Endothelial cell of umbilical vein (primary cell): ENCODE data around the gene KIAA0825. TPM values are rescaled to one million over a fixed set of nuclear protein-coding genes. Genes with fewer than 3 reads are reported as not detected.

Experiments used
- BruUV-seq: library from RNA; stranded (reverse); fragments of 400-500 nt; replicated peaks from 2 replicates; lab custom pipeline; 2021; lab: Mats Ljungman, UMichigan
- CTCF ChIA-PET: fragments of 300-600, 350-600 bp; sonication (Branson Sonifier 250); formaldehyde crosslinking; loops from one replicate; lab custom pipeline; 2021; ENCODE audit warnings: antibody characterized with exemption, inconsistent platforms; lab: Charles Lee
- POLR2A ChIA-PET: fragments of 300-600, 350-600 bp; sonication (Branson Sonifier 250); formaldehyde crosslinking; loops from one replicate; lab custom pipeline; 2021; ENCODE audit warnings: antibody characterized with exemption, inconsistent platforms; lab: Charles Lee
- DNase-seq: peaks from one replicate; pipeline ENCODE4 v3.0.0-alpha.2; 2011; ENCODE audit warnings: low read depth, low spot score
- FAIRE-seq: peaks from 2 replicates; lab custom pipeline; 2011; peaks lifted over from hg19 to GRCh38; lab: Jason Lieb, UNC
- H2AFZ ChIP-seq: 2 replicates; pipeline ENCODE4 v1.6.0; 2012; ENCODE audit warnings: low read depth, low read length, control low read depth, inconsistent platforms
- H3K27ac ChIP-seq: 2 replicates; pipeline ENCODE4 v1.5.1; 2011; ENCODE audit warnings: low read depth, mild to moderate bottlenecking, control low read depth, low read length, moderate library complexity; ENCODE audit not compliant: insufficient read depth
- H3K27me3 ChIP-seq, 2 experiments: 2 replicates each; pipeline versions ENCODE4 v1.6.0 to v1.6.1; 2011; ENCODE audit warnings: low read length in 2 of 2, mixed read lengths in 1 of 2; ENCODE audit not compliant: control insufficient read depth in 2 of 2, insufficient read depth in 2 of 2
- H3K36me3 ChIP-seq, 2 experiments: 2 replicates in 1 of 2; 3 replicates in 1 of 2; pipeline ENCODE4 v1.5.1; 2011; ENCODE audit warnings: low read length in 2 of 2, mild to moderate bottlenecking in 1 of 2, moderate library complexity in 1 of 2; ENCODE audit not compliant: control insufficient read depth in 2 of 2, insufficient read depth in 2 of 2; ENCODE audit errors: extremely low read depth in 1 of 2
- H3K4me1 ChIP-seq: 3 replicates; pipeline ENCODE4 v1.5.1; 2011; ENCODE audit warnings: mild to moderate bottlenecking, low read length; ENCODE audit not compliant: control insufficient read depth, insufficient read depth; ENCODE audit errors: extremely low read depth
- H3K4me2 ChIP-seq: 2 replicates; pipeline ENCODE4 v1.6.1; 2011; ENCODE audit warnings: low read length, control low read depth, mixed read lengths; ENCODE audit not compliant: insufficient read depth
- H3K4me3 ChIP-seq, 3 experiments: fragments of 200-600 bp in 1 of 3; sonication (generic), shearing (Covaris generic) in 1 of 3; replicated peaks in 1 of 3; 2 replicates each; pipeline ENCODE4 v1.5.1; 2011 to 2016; ENCODE audit warnings: control low read depth in 3 of 3, low read length in 3 of 3, mild to moderate bottlenecking in 2 of 3, inconsistent platforms in 1 of 3, low read depth in 1 of 3, moderate library complexity in 1 of 3; ENCODE audit not compliant: insufficient read depth in 1 of 3
- H3K79me2 ChIP-seq: 2 replicates; pipeline ENCODE4 v1.6.0; 2012; ENCODE audit warnings: low read length, inconsistent platforms; ENCODE audit not compliant: control insufficient read depth, insufficient read depth
- H3K9ac ChIP-seq: replicated peaks from 2 replicates; pipeline ENCODE3; 2011; ENCODE audit warnings: low read length, control low read depth; ENCODE audit not compliant: insufficient read depth; ENCODE audit errors: extremely low read depth
- H3K9me1 ChIP-seq: replicated peaks from 3 replicates; pipeline ENCODE4 v1.6.0; 2011; ENCODE audit warnings: mild to moderate bottlenecking, low read length; ENCODE audit not compliant: control insufficient read depth, insufficient read depth; ENCODE audit errors: extremely low read depth
- H3K9me3 ChIP-seq: replicated peaks from 2 replicates; pipeline ENCODE4 v1.5.1; 2012; ENCODE audit warnings: low read length, inconsistent platforms; ENCODE audit not compliant: control insufficient read depth, insufficient read depth
- H4K20me1 ChIP-seq: replicated peaks from 2 replicates; pipeline ENCODE3; 2011; ENCODE audit warnings: mild to moderate bottlenecking, low read length; ENCODE audit not compliant: control insufficient read depth, insufficient read depth; ENCODE audit errors: extremely low read depth
- CTCF ChIP-seq, 2 donors: IDR thresholded peaks; 1 replicate in 1 of 2; 2 replicates in 1 of 2; pipeline ENCODE4 v1.5.1; 2011; ENCODE audit warnings: low read length in 2 of 2, mild to moderate bottlenecking in 2 of 2, moderate library complexity in 2 of 2, control low read depth in 1 of 2, inconsistent platforms in 1 of 2, low read depth in 1 of 2; ENCODE audit not compliant: insufficient read depth in 1 of 2; ENCODE audit errors: extremely low read depth in 1 of 2
- EZH2 ChIP-seq: IDR thresholded peaks from 2 replicates; pipeline ENCODE4 v1.6.1; 2012; ENCODE audit warnings: borderline replicate concordance, low read depth, mild to moderate bottlenecking, moderate library complexity, low read length, inconsistent platforms; ENCODE audit not compliant: severe bottlenecking
- FOS ChIP-seq: IDR thresholded peaks from 2 replicates; pipeline ENCODE4 v1.6.1; 2011; ENCODE audit warnings: mild to moderate bottlenecking, low read length, moderate library complexity, borderline replicate concordance; ENCODE audit not compliant: insufficient read depth
- GATA2 ChIP-seq: IDR thresholded peaks from 2 replicates; pipeline ENCODE4 v1.7.0; 2011; ENCODE audit warnings: low read depth, mild to moderate bottlenecking, moderate library complexity, mixed read lengths, low read length; ENCODE audit not compliant: insufficient read length, insufficient read depth
- JUN ChIP-seq: IDR thresholded peaks from 2 replicates; pipeline ENCODE4 v1.6.1; 2011; ENCODE audit warnings: borderline replicate concordance, low read depth; ENCODE audit not compliant: insufficient read length, insufficient read depth
- MAX ChIP-seq: IDR thresholded peaks from 2 replicates; pipeline ENCODE4 v1.6.1; 2011; ENCODE audit not compliant: insufficient read depth, insufficient read length
- MYC ChIP-seq: IDR thresholded peaks from one replicate; pipeline ENCODE4 v1.6.1; 2011; ENCODE audit warnings: mild to moderate bottlenecking, low read depth, low read length
- POLR2A ChIP-seq: IDR thresholded peaks from 2 replicates; pipeline ENCODE4 v1.6.1; 2012; ENCODE audit warnings: low read depth, mild to moderate bottlenecking, control low read depth, low read length
- POLR2AphosphoS5 ChIP-seq: IDR thresholded peaks from 2 replicates; pipeline ENCODE4 v1.6.1; 2012; ENCODE audit warnings: low read depth, mild to moderate bottlenecking, control low read depth, low read length, moderate library complexity; ENCODE audit not compliant: insufficient read depth
- dilution Hi-C: fragments of 300-500 bp; cut with MboI; formaldehyde crosslinking; loops from one replicate; pipeline ENCODE4 v1.15.0; 2019; ENCODE audit warnings: low sequenced_read_pairs; ENCODE audit not compliant: extremely low pct_ligation_motif_present
- intact Hi-C: fragments of 100-400 bp; cut with micrococcal nuclease; formaldehyde crosslinking; loops from one replicate; pipeline ENCODE4 v1.10.0; 2022
- polyA plus RNA-seq, 4 experiments: library from polyadenylated mRNA; depleted of rRNA in 3 of 4; stranded (reverse) in 3 of 4; unstranded in 1 of 4; fragments of >200 nt; gene quantifications; 2 replicates each; pipeline versions ENCODE4 v1.2.1 to v1.2.3, GENCODE V29; 2011 to 2012; ENCODE audit warnings: missing spikeins in 1 of 4
- total RNA-seq: library from RNA; stranded (reverse); gene quantifications from 2 replicates; pipeline ENCODE4 v1.2.3, GENCODE V29; 2021

The KIAA0825 gene
- total and polyA plus RNA-seq, 2 donors (not counting 3 experiments of a cell fraction or from before 2014, with no cell fraction given) = 0.15 to 1.1 TPM

DNA sequence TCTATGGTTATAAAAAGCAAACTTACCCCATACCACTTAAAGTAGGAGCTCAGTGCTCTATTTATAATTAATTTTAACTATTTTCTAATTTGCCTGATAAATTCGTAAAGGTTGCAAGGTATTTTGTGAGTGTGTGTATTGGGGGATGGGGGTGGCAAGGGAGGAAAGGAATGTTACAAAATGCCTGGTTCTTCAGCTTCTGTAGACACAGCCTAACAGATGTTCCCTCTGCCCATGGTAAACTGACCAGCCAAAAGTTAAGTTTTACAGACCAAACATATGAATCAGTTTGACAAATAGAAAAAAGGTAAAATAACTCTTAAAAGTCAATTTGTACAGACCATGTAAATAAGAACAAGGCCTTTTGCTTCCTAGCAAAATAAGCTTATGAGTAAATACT is 232.6 kb downstream of the KIAA0825 start:
- BruUV-seq = no TSS peak
- no peaks in the 10 kb centered on the region for H3K4me1 ChIP-seq
- intact Hi-C loops = no loop called here
- H3K9me3 ChIP-seq = no peaks in the 10 kb centered on the region
- no peaks in the 10 kb centered on the region for H3K9me1 ChIP-seq
- H3K9ac ChIP-seq = no peak overlapping the region
- H3K27ac ChIP-seq = no peak overlapping the region
- no peak for DNase-seq
- H3K4me3 ChIP-seq = no peak overlapping the region
- no peaks in the 10 kb centered on the region for H3K79me2 ChIP-seq
- CTCF ChIA-PET = interaction anchor here (0.8 to 1.5 kb wide), 4 partner anchors 10 to 103 kb away, joined by 3 read pairs; no protein-coding TSS in a partner anchor
- H2AFZ ChIP-seq = no peak overlapping the region
- H3K27me3 ChIP-seq = no peaks in the 10 kb centered on the region
- TF ChIP-seq POLR2A (no peak), POLR2AphosphoS5 (no peak), GATA2 (no peak), JUN (no peak), EZH2 (no peak)
- no peak overlapping the region for H3K4me2 ChIP-seq
- H3K36me3 ChIP-seq = no peaks in the 10 kb centered on the region
- POLR2A ChIA-PET = no interaction called here
- H4K20me1 ChIP-seq = no peaks in the 10 kb centered on the region
- FAIRE-seq = no peak
- dilution Hi-C loops = no loop called here

DNA sequence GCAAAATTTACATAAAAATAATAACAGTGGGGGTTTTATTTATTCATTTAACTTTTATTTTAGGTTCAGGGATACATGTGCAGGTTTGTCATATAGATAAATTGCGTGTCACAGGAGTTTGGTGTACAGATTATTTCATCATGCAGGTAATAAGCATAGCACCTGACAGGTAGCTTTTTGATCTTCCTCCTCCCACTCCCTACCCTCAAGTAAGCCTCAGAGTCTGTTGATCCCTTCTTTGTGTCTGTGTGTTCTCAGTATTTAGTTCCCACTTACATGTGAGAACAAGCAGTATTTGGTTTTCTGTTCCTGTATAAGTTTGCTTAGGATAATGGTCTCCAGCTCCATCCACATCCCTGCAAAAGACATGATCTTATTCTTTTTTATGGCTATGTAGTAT is 240.3 kb downstream of the KIAA0825 start:
- Histone ChIP-seq H2AFZ (no peak overlapping the region), H3K4me1 (no peaks in the 10 kb centered on the region), H3K27ac (no peak overlapping the region), H3K79me2 (no peaks in the 10 kb centered on the region), H3K27me3 (no peaks in the 10 kb centered on the region), H3K4me2 (no peak overlapping the region), H4K20me1 (no peaks in the 10 kb centered on the region), H3K9ac (no peak overlapping the region), H3K36me3 (no peaks in the 10 kb centered on the region), H3K4me3 (no peak overlapping the region), H3K9me3 (no peaks in the 10 kb centered on the region), H3K9me1 (no peaks in the 10 kb centered on the region)
- TF ChIP-seq JUN (no peak), GATA2 (no peak), EZH2 (no peak), FOS (no peak), POLR2AphosphoS5 (no peak), CTCF (IDR thresholded peaks at IDR 0.05; ENCODE audit: extremely low read depth in 1 of 2, insufficient read depth in 1 of 2, low read depth in 1 of 2, low read length in 2 of 2) (no peak), POLR2A (no peak), MYC (no peak), MAX (no peak)
- ChIA-PET POLR2A (no interaction called here), CTCF (interaction anchor here (1.2 to 1.6 kb wide), 2 partner anchors 11 to 14 kb away, joined by 3 to 4 read pairs; no protein-coding TSS in a partner anchor)
- DNase-seq = no peak
- intact Hi-C loops (no loop called here), dilution Hi-C loops (no loop called here)
- FAIRE-seq = no peak
- BruUV-seq = no TSS peak
